OCI-LY3 (cell line): ENCODE measurements around the gene MS4A4A.

ENCODE experiments used
- CTCF ChIP-seq: fragments of 200-600, 300-600 bp; sonication (generic); IDR thresholded peaks from 2 replicates; pipeline ENCODE4 v1.5.1; 2014; ENCODE audit warnings: antibody characterized with exemption, low read length, low read depth
- EZH2phosphoT487 ChIP-seq: fragments of 200-600 bp; shearing (Covaris generic); IDR thresholded peaks from 2 replicates; pipeline ENCODE4 v1.6.1; 2018; ENCODE audit warnings: antibody characterized with exemption, mixed run types, low read depth

DNA sequence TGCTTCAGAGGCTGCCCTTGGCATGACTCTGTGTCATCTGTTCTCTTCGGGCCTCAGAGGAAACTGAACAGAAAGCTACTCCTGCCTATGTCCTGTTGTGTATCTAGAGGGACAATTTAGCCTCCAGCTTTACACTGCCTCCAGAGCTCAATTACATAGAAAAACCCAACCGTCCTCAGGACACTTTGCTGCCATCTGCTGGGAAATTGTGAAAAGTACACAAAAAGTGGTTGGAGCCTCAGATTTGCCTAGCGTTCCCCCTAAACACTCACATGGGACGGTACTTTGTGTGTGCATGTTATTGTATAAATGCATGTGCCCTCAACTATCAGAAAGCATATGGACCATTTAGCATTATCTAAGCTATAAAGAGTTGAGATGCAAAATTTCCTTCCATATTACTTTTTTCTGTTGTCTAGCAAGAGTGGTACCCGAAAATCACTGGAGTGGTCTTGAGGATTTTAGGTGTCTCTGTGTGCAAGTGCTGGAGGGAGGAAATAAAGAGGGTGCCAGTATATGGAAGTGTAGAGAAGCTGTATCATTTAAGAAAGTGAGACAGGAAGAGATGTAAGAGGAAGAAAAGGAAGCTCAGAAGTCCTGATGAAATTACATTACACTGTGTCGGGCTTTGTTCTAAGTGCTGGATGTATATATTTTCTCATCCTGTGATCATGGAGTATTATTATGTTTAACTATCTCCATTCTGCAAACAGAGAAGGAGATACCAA is 28.8 kb upstream of the MS4A4A start:
- peak; percentile 84 for TF ChIP-seq CTCF
- no peak for TF ChIP-seq EZH2phosphoT487
